WTC11 (cell line): ENCODE measurements around the gene GARIN1A. TPM values are rescaled to one million over a fixed set of nuclear protein-coding genes. Genes with fewer than 3 reads are reported as not detected.

Experiments used
- ATAC-seq: fragments of 200-7000 bp; cut with Tn5 transposase; 2 replicates; pipeline ENCODE4 v1.10.0; 2021; ENCODE audit warnings: mild to moderate bottlenecking, moderate library complexity
- CTCF ChIA-PET: fragments of 300-600 bp; sonication (Branson Sonifier 250); formaldehyde crosslinking; loops from one replicate; lab custom pipeline; 2021; ENCODE audit warnings: antibody characterized with exemption; lab: Charles Lee
- POLR2A ChIA-PET: fragments of 350-600 bp; sonication (Branson Sonifier 250); formaldehyde crosslinking; loops from one replicate; lab custom pipeline; 2021; ENCODE audit warnings: antibody characterized with exemption; lab: Charles Lee
- DNase-seq: peaks from one replicate; pipeline ENCODE4 v3.0.0; 2021; ENCODE audit warnings: low spot score
- H3K27ac Mint-ChIP-seq: 2 replicates; pipeline ENCODE4 v1.8.0; 2021; ENCODE audit warnings: mixed read lengths
- H3K27me3 Mint-ChIP-seq: 2 replicates; pipeline ENCODE4 v1.8.0; 2021; ENCODE audit warnings: low read depth, mild to moderate bottlenecking, moderate library complexity, mixed read lengths
- H3K36me3 Mint-ChIP-seq: 2 replicates; pipeline ENCODE4 v1.8.0; 2021; ENCODE audit warnings: mixed read lengths
- H3K4me1 Mint-ChIP-seq: 2 replicates; pipeline ENCODE4 v1.8.0; 2022; ENCODE audit warnings: mixed read lengths
- H3K4me3 Mint-ChIP-seq: 2 replicates; pipeline ENCODE4 v1.8.0; 2021; ENCODE audit warnings: mild to moderate bottlenecking, moderate library complexity, mixed read lengths
- H3K9me3 Mint-ChIP-seq: 2 replicates; pipeline ENCODE4 v1.8.0; 2021; ENCODE audit warnings: mixed read lengths
- CREB1 ChIP-seq: sonication (generic); formaldehyde crosslinking; IDR thresholded peaks from 2 replicates; pipeline ENCODE4 v1.8.0; 2023; ENCODE audit warnings: mild to moderate bottlenecking, missing genetic modification reagents
- FOXK1 ChIP-seq: sonication (generic); formaldehyde crosslinking; IDR thresholded peaks from 2 replicates; pipeline ENCODE4 v1.8.0; 2022; ENCODE audit warnings: mild to moderate bottlenecking, moderate library complexity, missing genetic modification reagents
- GRHL2 ChIP-seq: fragments of 250-450 bp; sonication (Bioruptor Pico); IDR thresholded peaks from 2 replicates; pipeline ENCODE4 v1.8.0; 2022; ENCODE audit warnings: mild to moderate bottlenecking, moderate library complexity; ENCODE audit not compliant: insufficient replicate concordance, severe bottlenecking
- NFATC4 ChIP-seq: fragments of 250-450 bp; sonication (Bioruptor Pico); IDR thresholded peaks from 2 replicates; pipeline ENCODE4 v1.9.0; 2021; ENCODE audit warnings: mild to moderate bottlenecking
- NFYB ChIP-seq: sonication (generic); formaldehyde crosslinking; conservative IDR thresholded peaks from 2 replicates; pipeline ENCODE4 v1.8.0; 2022; ENCODE audit warnings: low read depth, missing genetic modification reagents
- NR3C1 ChIP-seq: sonication (generic); formaldehyde crosslinking; conservative IDR thresholded peaks from 2 replicates; pipeline ENCODE4 v1.8.1; 2023; ENCODE audit warnings: low read depth, mild to moderate bottlenecking, missing genetic modification reagents
- ZNF121 ChIP-seq: sonication (generic); formaldehyde crosslinking; IDR thresholded peaks from 2 replicates; pipeline ENCODE4 v1.8.0; 2023; ENCODE audit warnings: missing genetic modification reagents
- total RNA-seq: library from RNA; stranded (reverse); gene quantifications from 3 replicates; pipeline ENCODE4 v1.2.3, GENCODE V29; 2021
- TF ChIP-seq, protein P1 (sequence below): fragments of 250-450 bp; sonication (Bioruptor Pico); conservative IDR thresholded peaks from 2 replicates; pipeline ENCODE4 v1.9.0; 2021; ENCODE audit warnings: mild to moderate bottlenecking
- TF ChIP-seq, protein P2 (sequence below): fragments of 250-450 bp; sonication (Bioruptor Pico); IDR thresholded peaks from 2 replicates; pipeline ENCODE4 v1.8.0; 2021; ENCODE audit warnings: mild to moderate bottlenecking
- TF ChIP-seq, protein P3 (sequence below): fragments of 200-600 bp; IDR thresholded peaks from 2 replicates; pipeline ENCODE4 v1.8.0; 2022; ENCODE audit warnings: antibody characterized with exemption
- TF ChIP-seq, protein P4 (sequence below): sonication (generic); formaldehyde crosslinking; IDR thresholded peaks from 2 replicates; pipeline ENCODE4 v1.8.0; 2022; ENCODE audit warnings: mild to moderate bottlenecking, missing genetic modification reagents
- TF ChIP-seq, protein P5 (sequence below): sonication (generic); formaldehyde crosslinking; IDR thresholded peaks from 2 replicates; pipeline ENCODE4 v1.8.0; 2023; ENCODE audit warnings: mild to moderate bottlenecking, missing genetic modification reagents
- TF ChIP-seq, protein P6 (sequence below): sonication (generic); formaldehyde crosslinking; IDR thresholded peaks from 2 replicates; pipeline ENCODE4 v1.8.0; 2023; ENCODE audit warnings: missing genetic modification reagents, mild to moderate bottlenecking, borderline replicate concordance
- TF ChIP-seq, protein P7 (sequence below): fragments of 250-450 bp; sonication (Bioruptor Pico); IDR thresholded peaks from 2 replicates; pipeline ENCODE4 v2.1.2; 2022; ENCODE audit warnings: mild to moderate bottlenecking, moderate library complexity

Gene GARIN1A
- total RNA-seq, 1 experiment from 2014 or later: 0.15 TPM

DNA sequence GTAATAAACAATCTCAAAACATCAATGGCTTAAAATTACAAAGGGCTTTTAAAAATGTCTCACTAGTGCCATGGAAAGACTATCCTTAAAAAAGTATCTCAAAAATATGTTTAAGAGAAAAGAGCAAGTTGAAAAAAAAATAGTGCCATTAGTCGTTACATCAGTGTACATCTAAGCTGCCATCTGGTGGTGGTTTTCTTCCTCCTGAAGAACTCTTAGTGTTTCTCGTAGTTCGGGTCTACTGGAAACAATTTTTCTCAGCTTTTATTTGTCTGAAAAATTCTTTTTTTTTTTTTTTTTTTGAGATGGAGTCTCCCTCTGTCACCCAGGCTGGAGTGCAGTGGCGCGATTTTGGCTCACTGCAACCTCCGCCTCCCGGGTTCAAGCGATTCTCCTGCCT lies 5.9 kb upstream of the GARIN1A start (continued):
- TF ChIP-seq, protein P1, sequence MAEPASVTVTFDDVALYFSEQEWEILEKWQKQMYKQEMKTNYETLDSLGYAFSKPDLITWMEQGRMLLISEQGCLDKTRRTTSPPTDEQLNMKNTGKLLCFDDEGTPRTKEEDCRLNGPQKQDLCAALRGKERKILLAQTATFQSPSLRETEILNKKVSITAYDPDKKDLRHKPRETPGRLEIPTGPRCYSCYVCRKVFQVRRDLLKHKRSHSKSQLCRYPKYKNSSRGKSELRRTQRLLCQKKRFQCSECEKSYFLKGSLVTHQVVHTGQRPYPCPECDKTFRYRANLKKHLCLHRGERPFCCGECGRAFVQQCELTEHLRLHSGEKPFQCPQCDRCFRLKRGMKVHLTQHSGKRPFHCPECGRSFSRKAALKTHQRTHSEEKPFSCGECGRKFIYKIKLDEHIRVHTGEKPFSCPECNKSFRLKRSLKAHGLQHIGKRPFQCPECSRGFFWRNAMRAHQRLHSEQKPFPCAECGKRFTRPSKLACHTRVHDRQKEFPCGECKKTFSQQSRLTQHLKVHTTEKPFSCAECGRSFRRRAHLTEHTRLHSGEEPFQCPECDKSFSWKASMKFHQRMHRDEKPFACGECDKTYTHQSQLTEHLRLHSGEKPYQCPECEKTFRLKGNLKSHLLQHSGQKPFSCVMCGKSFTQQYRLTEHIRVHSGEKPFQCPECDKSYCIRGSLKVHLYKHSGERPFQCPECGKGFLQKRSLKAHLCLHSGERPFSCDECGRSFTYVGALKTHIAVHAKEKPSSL (CRISPR knock-in tag): no peak
- TF ChIP-seq, protein P2, sequence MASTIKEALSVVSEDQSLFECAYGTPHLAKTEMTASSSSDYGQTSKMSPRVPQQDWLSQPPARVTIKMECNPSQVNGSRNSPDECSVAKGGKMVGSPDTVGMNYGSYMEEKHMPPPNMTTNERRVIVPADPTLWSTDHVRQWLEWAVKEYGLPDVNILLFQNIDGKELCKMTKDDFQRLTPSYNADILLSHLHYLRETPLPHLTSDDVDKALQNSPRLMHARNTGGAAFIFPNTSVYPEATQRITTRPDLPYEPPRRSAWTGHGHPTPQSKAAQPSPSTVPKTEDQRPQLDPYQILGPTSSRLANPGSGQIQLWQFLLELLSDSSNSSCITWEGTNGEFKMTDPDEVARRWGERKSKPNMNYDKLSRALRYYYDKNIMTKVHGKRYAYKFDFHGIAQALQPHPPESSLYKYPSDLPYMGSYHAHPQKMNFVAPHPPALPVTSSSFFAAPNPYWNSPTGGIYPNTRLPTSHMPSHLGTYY (CRISPR knock-in tag): no peak

DNA sequence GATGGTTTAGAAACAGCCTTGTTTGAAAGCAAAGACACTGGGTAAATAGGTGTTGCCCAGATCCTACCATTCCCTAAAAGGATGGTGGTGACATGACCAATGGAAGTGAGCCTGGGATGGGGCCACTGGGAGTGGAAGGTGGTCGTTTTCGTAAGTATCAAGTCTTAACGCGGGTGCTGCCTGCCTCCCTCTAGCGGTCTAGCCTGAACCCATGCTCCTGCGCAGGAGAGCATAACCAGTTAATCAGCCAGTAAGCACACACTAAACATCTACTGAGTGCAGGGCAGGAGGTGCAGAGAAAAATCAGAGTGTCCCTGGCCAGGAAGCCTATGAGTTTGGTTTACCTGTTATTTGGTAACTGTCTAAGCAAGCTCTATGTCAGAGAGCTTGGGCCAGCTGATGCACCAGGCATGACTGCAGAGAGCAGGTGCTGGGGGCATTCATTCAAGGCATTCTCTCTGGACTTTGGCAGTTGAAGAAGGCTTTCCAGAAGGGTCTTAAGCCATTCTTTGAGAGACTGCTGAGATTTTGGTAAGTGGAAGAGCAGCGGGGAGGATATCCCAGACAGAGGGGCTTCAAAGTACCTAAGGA lies 930 bp downstream of the GARIN1A start:
- TF ChIP-seq, protein P3, sequence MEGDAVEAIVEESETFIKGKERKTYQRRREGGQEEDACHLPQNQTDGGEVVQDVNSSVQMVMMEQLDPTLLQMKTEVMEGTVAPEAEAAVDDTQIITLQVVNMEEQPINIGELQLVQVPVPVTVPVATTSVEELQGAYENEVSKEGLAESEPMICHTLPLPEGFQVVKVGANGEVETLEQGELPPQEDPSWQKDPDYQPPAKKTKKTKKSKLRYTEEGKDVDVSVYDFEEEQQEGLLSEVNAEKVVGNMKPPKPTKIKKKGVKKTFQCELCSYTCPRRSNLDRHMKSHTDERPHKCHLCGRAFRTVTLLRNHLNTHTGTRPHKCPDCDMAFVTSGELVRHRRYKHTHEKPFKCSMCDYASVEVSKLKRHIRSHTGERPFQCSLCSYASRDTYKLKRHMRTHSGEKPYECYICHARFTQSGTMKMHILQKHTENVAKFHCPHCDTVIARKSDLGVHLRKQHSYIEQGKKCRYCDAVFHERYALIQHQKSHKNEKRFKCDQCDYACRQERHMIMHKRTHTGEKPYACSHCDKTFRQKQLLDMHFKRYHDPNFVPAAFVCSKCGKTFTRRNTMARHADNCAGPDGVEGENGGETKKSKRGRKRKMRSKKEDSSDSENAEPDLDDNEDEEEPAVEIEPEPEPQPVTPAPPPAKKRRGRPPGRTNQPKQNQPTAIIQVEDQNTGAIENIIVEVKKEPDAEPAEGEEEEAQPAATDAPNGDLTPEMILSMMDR: peak; percentile 28; the same call in 1 of the 2 replicates
- no peak for TF ChIP-seq NR3C1 (CRISPR knock-in tag)
- no peaks in the 10 kb centered on the region for H3K9me3 Mint-ChIP-seq
- ATAC-seq (peak; percentile 96), DNase-seq (peak; percentile 70)
- ChIA-PET CTCF (interaction anchor here (0.5 to 1.1 kb wide), 5 partner anchors 9 to 857 kb away, joined by 3 to 4 read pairs (median 3); no protein-coding TSS in a partner anchor), POLR2A (no interaction called here)
- H3K4me1 Mint-ChIP-seq: 0 out of 2 replicates have a peak, but pooled peaks cover 3% of the 10 kb centered on the region
- no peaks in the 10 kb centered on the region for H3K36me3 Mint-ChIP-seq
- H3K27me3 Mint-ChIP-seq: peaks cover 7% of the 10 kb centered on the region; the same call in 1 of the 2 replicates
- H3K27ac Mint-ChIP-seq: no peak overlapping the region
- no peak overlapping the region for H3K4me3 Mint-ChIP-seq

DNA sequence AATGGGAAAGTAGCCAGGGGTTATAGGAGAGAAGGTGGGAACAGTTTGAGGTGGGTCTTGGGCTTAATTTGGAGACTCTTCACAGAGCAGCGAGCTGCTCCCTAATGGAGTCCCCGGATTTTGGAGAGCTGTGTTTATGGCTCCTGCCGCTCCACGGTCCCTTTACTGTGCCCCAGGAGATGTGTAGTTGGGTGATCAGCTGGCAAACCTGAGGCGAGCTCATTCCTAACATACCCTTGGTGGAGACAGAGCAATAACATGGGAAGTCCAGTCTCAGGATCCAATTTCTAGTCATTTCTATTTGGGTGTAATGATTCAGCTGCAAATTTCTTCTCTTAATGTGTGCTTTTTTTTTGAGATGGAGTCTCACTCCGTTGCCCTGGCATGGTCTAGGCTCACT lies 1.5 kb downstream of the GARIN1A start:
- POLR2A ChIA-PET: no interaction called here
- H3K36me3 Mint-ChIP-seq: no peaks in the 10 kb centered on the region
- TF ChIP-seq GRHL2 (CRISPR knock-in tag) (no peak), NFATC4 (CRISPR knock-in tag) (no peak), ZNF121 (CRISPR knock-in tag) (no peak), NFYB (CRISPR knock-in tag) (no peak), FOXK1 (CRISPR knock-in tag) (no peak), CREB1 (CRISPR knock-in tag) (no peak)
- TF ChIP-seq, protein P4, sequence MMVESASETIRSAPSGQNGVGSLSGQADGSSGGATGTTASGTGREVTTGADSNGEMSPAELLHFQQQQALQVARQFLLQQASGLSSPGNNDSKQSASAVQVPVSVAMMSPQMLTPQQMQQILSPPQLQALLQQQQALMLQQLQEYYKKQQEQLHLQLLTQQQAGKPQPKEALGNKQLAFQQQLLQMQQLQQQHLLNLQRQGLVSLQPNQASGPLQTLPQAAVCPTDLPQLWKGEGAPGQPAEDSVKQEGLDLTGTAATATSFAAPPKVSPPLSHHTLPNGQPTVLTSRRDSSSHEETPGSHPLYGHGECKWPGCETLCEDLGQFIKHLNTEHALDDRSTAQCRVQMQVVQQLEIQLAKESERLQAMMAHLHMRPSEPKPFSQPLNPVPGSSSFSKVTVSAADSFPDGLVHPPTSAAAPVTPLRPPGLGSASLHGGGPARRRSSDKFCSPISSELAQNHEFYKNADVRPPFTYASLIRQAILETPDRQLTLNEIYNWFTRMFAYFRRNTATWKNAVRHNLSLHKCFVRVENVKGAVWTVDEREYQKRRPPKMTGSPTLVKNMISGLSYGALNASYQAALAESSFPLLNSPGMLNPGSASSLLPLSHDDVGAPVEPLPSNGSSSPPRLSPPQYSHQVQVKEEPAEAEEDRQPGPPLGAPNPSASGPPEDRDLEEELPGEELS (CRISPR knock-in tag): no peak
- TF ChIP-seq, protein P5, sequence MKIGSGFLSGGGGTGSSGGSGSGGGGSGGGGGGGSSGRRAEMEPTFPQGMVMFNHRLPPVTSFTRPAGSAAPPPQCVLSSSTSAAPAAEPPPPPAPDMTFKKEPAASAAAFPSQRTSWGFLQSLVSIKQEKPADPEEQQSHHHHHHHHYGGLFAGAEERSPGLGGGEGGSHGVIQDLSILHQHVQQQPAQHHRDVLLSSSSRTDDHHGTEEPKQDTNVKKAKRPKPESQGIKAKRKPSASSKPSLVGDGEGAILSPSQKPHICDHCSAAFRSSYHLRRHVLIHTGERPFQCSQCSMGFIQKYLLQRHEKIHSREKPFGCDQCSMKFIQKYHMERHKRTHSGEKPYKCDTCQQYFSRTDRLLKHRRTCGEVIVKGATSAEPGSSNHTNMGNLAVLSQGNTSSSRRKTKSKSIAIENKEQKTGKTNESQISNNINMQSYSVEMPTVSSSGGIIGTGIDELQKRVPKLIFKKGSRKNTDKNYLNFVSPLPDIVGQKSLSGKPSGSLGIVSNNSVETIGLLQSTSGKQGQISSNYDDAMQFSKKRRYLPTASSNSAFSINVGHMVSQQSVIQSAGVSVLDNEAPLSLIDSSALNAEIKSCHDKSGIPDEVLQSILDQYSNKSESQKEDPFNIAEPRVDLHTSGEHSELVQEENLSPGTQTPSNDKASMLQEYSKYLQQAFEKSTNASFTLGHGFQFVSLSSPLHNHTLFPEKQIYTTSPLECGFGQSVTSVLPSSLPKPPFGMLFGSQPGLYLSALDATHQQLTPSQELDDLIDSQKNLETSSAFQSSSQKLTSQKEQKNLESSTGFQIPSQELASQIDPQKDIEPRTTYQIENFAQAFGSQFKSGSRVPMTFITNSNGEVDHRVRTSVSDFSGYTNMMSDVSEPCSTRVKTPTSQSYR: no peak
- TF ChIP-seq, protein P6, sequence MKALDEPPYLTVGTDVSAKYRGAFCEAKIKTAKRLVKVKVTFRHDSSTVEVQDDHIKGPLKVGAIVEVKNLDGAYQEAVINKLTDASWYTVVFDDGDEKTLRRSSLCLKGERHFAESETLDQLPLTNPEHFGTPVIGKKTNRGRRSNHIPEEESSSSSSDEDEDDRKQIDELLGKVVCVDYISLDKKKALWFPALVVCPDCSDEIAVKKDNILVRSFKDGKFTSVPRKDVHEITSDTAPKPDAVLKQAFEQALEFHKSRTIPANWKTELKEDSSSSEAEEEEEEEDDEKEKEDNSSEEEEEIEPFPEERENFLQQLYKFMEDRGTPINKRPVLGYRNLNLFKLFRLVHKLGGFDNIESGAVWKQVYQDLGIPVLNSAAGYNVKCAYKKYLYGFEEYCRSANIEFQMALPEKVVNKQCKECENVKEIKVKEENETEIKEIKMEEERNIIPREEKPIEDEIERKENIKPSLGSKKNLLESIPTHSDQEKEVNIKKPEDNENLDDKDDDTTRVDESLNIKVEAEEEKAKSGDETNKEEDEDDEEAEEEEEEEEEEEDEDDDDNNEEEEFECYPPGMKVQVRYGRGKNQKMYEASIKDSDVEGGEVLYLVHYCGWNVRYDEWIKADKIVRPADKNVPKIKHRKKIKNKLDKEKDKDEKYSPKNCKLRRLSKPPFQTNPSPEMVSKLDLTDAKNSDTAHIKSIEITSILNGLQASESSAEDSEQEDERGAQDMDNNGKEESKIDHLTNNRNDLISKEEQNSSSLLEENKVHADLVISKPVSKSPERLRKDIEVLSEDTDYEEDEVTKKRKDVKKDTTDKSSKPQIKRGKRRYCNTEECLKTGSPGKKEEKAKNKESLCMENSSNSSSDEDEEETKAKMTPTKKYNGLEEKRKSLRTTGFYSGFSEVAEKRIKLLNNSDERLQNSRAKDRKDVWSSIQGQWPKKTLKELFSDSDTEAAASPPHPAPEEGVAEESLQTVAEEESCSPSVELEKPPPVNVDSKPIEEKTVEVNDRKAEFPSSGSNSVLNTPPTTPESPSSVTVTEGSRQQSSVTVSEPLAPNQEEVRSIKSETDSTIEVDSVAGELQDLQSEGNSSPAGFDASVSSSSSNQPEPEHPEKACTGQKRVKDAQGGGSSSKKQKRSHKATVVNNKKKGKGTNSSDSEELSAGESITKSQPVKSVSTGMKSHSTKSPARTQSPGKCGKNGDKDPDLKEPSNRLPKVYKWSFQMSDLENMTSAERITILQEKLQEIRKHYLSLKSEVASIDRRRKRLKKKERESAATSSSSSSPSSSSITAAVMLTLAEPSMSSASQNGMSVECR (CRISPR knock-in tag): no peak
- TF ChIP-seq, protein P7, sequence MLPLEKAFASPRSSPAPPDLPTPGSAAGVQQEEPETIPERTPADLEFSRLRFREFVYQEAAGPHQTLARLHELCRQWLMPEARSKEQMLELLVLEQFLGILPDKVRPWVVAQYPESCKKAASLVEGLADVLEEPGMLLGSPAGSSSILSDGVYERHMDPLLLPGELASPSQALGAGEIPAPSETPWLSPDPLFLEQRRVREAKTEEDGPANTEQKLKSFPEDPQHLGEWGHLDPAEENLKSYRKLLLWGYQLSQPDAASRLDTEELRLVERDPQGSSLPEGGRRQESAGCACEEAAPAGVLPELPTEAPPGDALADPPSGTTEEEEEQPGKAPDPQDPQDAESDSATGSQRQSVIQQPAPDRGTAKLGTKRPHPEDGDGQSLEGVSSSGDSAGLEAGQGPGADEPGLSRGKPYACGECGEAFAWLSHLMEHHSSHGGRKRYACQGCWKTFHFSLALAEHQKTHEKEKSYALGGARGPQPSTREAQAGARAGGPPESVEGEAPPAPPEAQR (CRISPR knock-in tag): no peak

More for the DNA sequence above, 1.5 kb downstream of the GARIN1A start:
- Mint-ChIP-seq H3K4me1 (0 out of 2 replicates have a peak, but pooled peaks cover 3% of the 10 kb centered on the region), H3K27ac (no peak overlapping the region), H3K27me3 (peaks cover 7% of the 10 kb centered on the region; the same call in 1 of the 2 replicates), H3K4me3 (no peak overlapping the region), H3K9me3 (no peaks in the 10 kb centered on the region)
- no peak for DNase-seq
- CTCF ChIA-PET: interaction anchor here (0.5 to 1.1 kb wide), 3 partner anchors 11 to 207 kb away, joined by 3 to 4 read pairs (median 3); no protein-coding TSS in a partner anchor
- no peak for ATAC-seq
